Endothelial cell of umbilical vein (primary cell): Measurements from ENCODE around the gene YPEL5.

Source experiments
- EZH2 ChIP-seq: IDR thresholded peaks from 2 replicates; pipeline ENCODE4 v1.6.1; 2012; ENCODE audit warnings: borderline replicate concordance, low read depth, mild to moderate bottlenecking, moderate library complexity, low read length, inconsistent platforms; ENCODE audit not compliant: severe bottlenecking
- JUN ChIP-seq: IDR thresholded peaks from 2 replicates; pipeline ENCODE4 v1.6.1; 2011; ENCODE audit warnings: borderline replicate concordance, low read depth; ENCODE audit not compliant: insufficient read length, insufficient read depth
- MAX ChIP-seq: IDR thresholded peaks from 2 replicates; pipeline ENCODE4 v1.6.1; 2011; ENCODE audit not compliant: insufficient read depth, insufficient read length
- MYC ChIP-seq: IDR thresholded peaks from one replicate; pipeline ENCODE4 v1.6.1; 2011; ENCODE audit warnings: mild to moderate bottlenecking, low read depth, low read length
- POLR2A ChIP-seq: IDR thresholded peaks from 2 replicates; pipeline ENCODE4 v1.6.1; 2012; ENCODE audit warnings: low read depth, mild to moderate bottlenecking, control low read depth, low read length
- POLR2AphosphoS5 ChIP-seq: IDR thresholded peaks from 2 replicates; pipeline ENCODE4 v1.6.1; 2012; ENCODE audit warnings: low read depth, mild to moderate bottlenecking, control low read depth, low read length, moderate library complexity; ENCODE audit not compliant: insufficient read depth
- TF ChIP-seq, protein P1 (sequence below), 2 donors: IDR thresholded peaks; 1 replicate in 1 of 2; 2 replicates in 1 of 2; pipeline ENCODE4 v1.5.1; 2011; ENCODE audit warnings: low read length in 2 of 2, mild to moderate bottlenecking in 2 of 2, moderate library complexity in 2 of 2, control low read depth in 1 of 2, inconsistent platforms in 1 of 2, low read depth in 1 of 2; ENCODE audit not compliant: insufficient read depth in 1 of 2; ENCODE audit errors: extremely low read depth in 1 of 2

- TF ChIP-seq POLR2A (no peak), EZH2 (no peak), POLR2AphosphoS5 (no peak), MAX (no peak), MYC (no peak), JUN (no peak)
- TF ChIP-seq, protein P1, sequence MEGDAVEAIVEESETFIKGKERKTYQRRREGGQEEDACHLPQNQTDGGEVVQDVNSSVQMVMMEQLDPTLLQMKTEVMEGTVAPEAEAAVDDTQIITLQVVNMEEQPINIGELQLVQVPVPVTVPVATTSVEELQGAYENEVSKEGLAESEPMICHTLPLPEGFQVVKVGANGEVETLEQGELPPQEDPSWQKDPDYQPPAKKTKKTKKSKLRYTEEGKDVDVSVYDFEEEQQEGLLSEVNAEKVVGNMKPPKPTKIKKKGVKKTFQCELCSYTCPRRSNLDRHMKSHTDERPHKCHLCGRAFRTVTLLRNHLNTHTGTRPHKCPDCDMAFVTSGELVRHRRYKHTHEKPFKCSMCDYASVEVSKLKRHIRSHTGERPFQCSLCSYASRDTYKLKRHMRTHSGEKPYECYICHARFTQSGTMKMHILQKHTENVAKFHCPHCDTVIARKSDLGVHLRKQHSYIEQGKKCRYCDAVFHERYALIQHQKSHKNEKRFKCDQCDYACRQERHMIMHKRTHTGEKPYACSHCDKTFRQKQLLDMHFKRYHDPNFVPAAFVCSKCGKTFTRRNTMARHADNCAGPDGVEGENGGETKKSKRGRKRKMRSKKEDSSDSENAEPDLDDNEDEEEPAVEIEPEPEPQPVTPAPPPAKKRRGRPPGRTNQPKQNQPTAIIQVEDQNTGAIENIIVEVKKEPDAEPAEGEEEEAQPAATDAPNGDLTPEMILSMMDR (IDR thresholded peaks at IDR 0.05; ENCODE audit: extremely low read depth in 1 of 2, insufficient read depth in 1 of 2, low read depth in 1 of 2, low read length in 2 of 2) = no peak
These were observed 9.9 kb upstream of the YPEL5 start for GRCh38 chr2:30136764-30137444.
